ENCODE results near the gene CDC5L. TPM values are rescaled to one million over a fixed set of nuclear protein-coding genes. Genes with fewer than 3 reads are reported as not detected.

Gene CDC5L
- polyA plus RNA-seq, 3 donors, result 4.9 to 10.2 (median 7.4) TPM

DNA sequence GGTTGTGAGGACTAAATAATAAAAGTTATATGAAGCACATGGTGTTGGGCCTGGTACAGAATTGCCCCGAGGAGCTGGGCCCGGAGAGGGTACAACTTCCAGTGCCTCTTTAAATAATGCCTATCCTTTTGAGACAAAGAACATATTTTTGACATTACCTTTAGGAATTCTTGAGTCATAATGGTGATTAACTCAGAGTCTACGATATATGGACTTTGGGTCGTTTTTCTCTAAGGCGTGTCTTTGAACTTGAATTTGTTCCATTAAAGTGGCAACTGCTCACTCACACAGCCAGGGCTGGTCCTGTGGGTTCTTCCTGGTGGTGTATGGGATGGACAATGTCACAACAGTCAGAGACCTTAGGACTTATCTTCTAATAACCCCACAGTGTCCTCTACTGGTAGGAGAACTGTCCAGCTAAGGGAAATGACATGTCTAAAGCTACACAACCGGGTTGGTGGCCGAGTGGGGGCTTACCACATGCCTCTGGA is 106.5 kb downstream of the CDC5L start:
- intact Hi-C loops (cut with micrococcal nuclease), result no loop called here
- H3K4me3 Mint-ChIP-seq, result no peak overlapping the region

DNA sequence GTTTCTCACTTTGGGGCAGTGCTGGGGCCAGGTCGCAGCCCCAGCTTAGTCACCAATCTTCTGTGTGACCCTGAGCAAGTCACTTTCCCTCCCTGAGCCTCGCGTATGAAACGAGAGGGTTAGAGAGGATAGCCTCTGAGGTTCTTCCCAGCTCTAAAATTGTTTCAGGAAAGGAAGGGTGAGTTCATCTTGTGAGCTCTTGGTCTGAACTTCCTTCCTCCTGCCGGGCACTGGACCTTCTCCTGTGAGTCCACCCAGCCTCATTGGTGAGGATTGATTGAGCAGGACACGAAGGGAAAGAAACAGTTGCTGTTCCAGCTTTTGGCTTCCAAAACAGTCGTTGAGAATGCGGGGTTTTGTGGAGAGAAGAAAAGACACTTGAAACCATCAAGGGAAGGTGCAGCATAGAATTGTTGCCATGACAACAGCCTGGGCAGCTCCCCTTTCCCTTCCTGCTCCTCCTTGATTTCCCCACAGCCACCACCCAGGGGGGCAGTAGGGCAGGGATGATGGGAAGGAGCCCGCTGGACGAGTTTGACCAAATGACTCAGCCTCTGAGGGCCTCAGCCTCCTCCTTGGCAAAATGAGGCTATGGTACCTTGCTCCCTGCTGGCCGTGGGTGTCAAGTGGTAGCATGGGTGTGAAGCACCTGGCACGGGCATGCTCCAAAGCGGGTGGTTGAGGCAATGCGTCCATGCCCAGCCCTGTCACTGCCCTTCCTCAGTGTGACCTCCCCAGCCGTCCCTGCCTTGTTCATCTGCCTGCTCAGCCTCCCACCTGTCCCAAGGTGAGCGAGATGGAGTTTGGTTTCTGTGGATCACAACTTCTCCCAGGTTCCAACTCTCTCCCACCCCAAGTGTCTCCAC is 107.8 kb downstream of the CDC5L start:
- Histone ChIP-seq H2AFZ (ENCODE audit: insufficient read depth, low read depth, low read length, poor library complexity, severe bottlenecking) (no peak overlapping the region), H3K4me3 (replicated peaks in 1 of 3; ENCODE audit: low read depth in 2 of 3, low read length in 3 of 3) (no peak overlapping the region), H3K9me3 (replicated peaks in 1 of 2; ENCODE audit: control insufficient read depth in 1 of 2, insufficient read depth in 1 of 2, low read length in 2 of 2) (no peaks in the 10 kb centered on the region), H3K4me1 (ENCODE audit: control insufficient read depth in 1 of 2, insufficient read depth in 2 of 2, low read length in 2 of 2) (no peaks in the 10 kb centered on the region), H4K20me1 (ENCODE audit: insufficient read depth, low read length) (no peaks in the 10 kb centered on the region), H3K79me2 (ENCODE audit: insufficient read depth, low read length) (no peaks in the 10 kb centered on the region), H3K27ac (ENCODE audit: low read depth in 1 of 2, low read length in 2 of 2) (no peak overlapping the region), H3K36me3 (replicated peaks in 1 of 2; ENCODE audit: control insufficient read depth in 1 of 2, insufficient read depth in 2 of 2, low read length in 2 of 2) (no peaks in the 10 kb centered on the region), H3K4me2 (replicated peaks; ENCODE audit: extremely low read depth, low read length, poor library complexity, severe bottlenecking) (no peak overlapping the region), H3K27me3 (ENCODE audit: control insufficient read depth in 2 of 2, insufficient read depth in 2 of 2, low read length in 2 of 2) (no peaks in the 10 kb centered on the region), H3K9ac (ENCODE audit: insufficient read depth, low read length, poor library complexity, severe bottlenecking) (no peak overlapping the region)
- Mint-ChIP-seq H3K27ac (no peak overlapping the region), H3K36me3 (no peaks in the 10 kb centered on the region), H3K4me1 (peaks cover 1% of the 10 kb centered on the region), H3K9me3 (peaks cover 0 to 4% (median 1%) of the 10 kb centered on the region in 7 donors), H3K27me3 (ENCODE audit: low read depth in 3 of 3) (peaks cover 2 to 12% (median 11%) of the 10 kb centered on the region in 3 donors), H3K4me3 (no peak overlapping the region)
- DNase-seq, result no peak
- WGBS (ENCODE audit: insufficient coverage), result 82% methylated on average over 9 of the region's 16 CpGs
- TF ChIP-seq, protein P1, sequence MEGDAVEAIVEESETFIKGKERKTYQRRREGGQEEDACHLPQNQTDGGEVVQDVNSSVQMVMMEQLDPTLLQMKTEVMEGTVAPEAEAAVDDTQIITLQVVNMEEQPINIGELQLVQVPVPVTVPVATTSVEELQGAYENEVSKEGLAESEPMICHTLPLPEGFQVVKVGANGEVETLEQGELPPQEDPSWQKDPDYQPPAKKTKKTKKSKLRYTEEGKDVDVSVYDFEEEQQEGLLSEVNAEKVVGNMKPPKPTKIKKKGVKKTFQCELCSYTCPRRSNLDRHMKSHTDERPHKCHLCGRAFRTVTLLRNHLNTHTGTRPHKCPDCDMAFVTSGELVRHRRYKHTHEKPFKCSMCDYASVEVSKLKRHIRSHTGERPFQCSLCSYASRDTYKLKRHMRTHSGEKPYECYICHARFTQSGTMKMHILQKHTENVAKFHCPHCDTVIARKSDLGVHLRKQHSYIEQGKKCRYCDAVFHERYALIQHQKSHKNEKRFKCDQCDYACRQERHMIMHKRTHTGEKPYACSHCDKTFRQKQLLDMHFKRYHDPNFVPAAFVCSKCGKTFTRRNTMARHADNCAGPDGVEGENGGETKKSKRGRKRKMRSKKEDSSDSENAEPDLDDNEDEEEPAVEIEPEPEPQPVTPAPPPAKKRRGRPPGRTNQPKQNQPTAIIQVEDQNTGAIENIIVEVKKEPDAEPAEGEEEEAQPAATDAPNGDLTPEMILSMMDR (IDR thresholded peaks at IDR 0.05), result no peak
- intact Hi-C loops (cut with micrococcal nuclease), result no loop called here

More for the DNA sequence above, 106.5 kb downstream of the CDC5L start:
- H3K27ac Mint-ChIP-seq, result no peak overlapping the region
- H3K9me3 Mint-ChIP-seq, result peaks cover 0 to 2% (median 0%) of the 10 kb centered on the region in 7 donors
- no peak overlapping the region for H3K4me2 ChIP-seq (replicated peaks; ENCODE audit: extremely low read depth, low read length, poor library complexity, severe bottlenecking)
- H3K9ac ChIP-seq (ENCODE audit: insufficient read depth, low read length, poor library complexity, severe bottlenecking), result no peak overlapping the region
- H3K36me3 ChIP-seq (replicated peaks in 1 of 2; ENCODE audit: control insufficient read depth in 1 of 2, insufficient read depth in 2 of 2, low read length in 2 of 2), result no peaks in the 10 kb centered on the region
- no peaks in the 10 kb centered on the region for H3K27me3 ChIP-seq (ENCODE audit: control insufficient read depth in 2 of 2, insufficient read depth in 2 of 2, low read length in 2 of 2)
- H4K20me1 ChIP-seq (ENCODE audit: insufficient read depth, low read length), result no peaks in the 10 kb centered on the region
- peaks cover 1% of the 10 kb centered on the region for H3K4me1 Mint-ChIP-seq
- H3K4me1 ChIP-seq (ENCODE audit: control insufficient read depth in 1 of 2, insufficient read depth in 2 of 2, low read length in 2 of 2), result no peaks in the 10 kb centered on the region
- H3K36me3 Mint-ChIP-seq, result no peaks in the 10 kb centered on the region
- H3K4me3 ChIP-seq (replicated peaks in 1 of 3; ENCODE audit: low read depth in 2 of 3, low read length in 3 of 3), result no peak overlapping the region
- peaks cover 6 to 13% (median 11%) of the 10 kb centered on the region in 3 donors for H3K27me3 Mint-ChIP-seq (ENCODE audit: low read depth in 3 of 3)
- H3K9me3 ChIP-seq (replicated peaks in 1 of 2; ENCODE audit: control insufficient read depth in 1 of 2, insufficient read depth in 1 of 2, low read length in 2 of 2), result no peaks in the 10 kb centered on the region
- TF ChIP-seq, protein P1 (IDR thresholded peaks at IDR 0.05), result no peak
- no peak for DNase-seq
- H3K27ac ChIP-seq (ENCODE audit: low read depth in 1 of 2, low read length in 2 of 2), result no peak overlapping the region
- no peaks in the 10 kb centered on the region for H3K79me2 ChIP-seq (ENCODE audit: insufficient read depth, low read length)
- 55% methylated on average over 2 of the region's 7 CpGs for WGBS (ENCODE audit: insufficient coverage)
- no peak overlapping the region for H2AFZ ChIP-seq (ENCODE audit: insufficient read depth, low read depth, low read length, poor library complexity, severe bottlenecking)
